Activated naive CD4-positive, alpha-beta T cell treated with anti-CD3 and anti-CD28 coated beads, Interleukin-2, amount 10 ng/mL, durations not matched to agents 7 days and 5 days (primary cell): ENCODE measurements around the gene KDM7A.

ENCODE experiments used
- CTCF ChIA-PET: fragments of 350-600 bp; sonication (Branson Sonifier 250); formaldehyde crosslinking; loops from one replicate; lab custom pipeline; 2021; ENCODE audit warnings: antibody characterized with exemption; lab: Charles Lee
- DNase-seq: peaks from one replicate; pipeline ENCODE4 v3.0.0-alpha.2; 2020
- H3K27ac Mint-ChIP-seq: one replicate; pipeline ENCODE4 v1.8.0; 2021; ENCODE audit warnings: mild to moderate bottlenecking, moderate library complexity, mixed read lengths
- H3K27me3 Mint-ChIP-seq: one replicate; pipeline ENCODE4 v1.8.0; 2021; ENCODE audit warnings: mild to moderate bottlenecking, mixed read lengths
- H3K36me3 Mint-ChIP-seq: one replicate; pipeline ENCODE4 v1.8.0; 2021; ENCODE audit warnings: mixed read lengths
- H3K4me1 Mint-ChIP-seq: one replicate; pipeline ENCODE4 v1.8.0; 2021; ENCODE audit warnings: mixed read lengths
- H3K4me3 Mint-ChIP-seq: one replicate; pipeline ENCODE4 v1.8.0; 2021; ENCODE audit warnings: mild to moderate bottlenecking, moderate library complexity, mixed read lengths
- H3K9me3 Mint-ChIP-seq: one replicate; pipeline ENCODE4 v1.8.0; 2021; ENCODE audit warnings: mixed read lengths

KDM7A gene

DNA sequence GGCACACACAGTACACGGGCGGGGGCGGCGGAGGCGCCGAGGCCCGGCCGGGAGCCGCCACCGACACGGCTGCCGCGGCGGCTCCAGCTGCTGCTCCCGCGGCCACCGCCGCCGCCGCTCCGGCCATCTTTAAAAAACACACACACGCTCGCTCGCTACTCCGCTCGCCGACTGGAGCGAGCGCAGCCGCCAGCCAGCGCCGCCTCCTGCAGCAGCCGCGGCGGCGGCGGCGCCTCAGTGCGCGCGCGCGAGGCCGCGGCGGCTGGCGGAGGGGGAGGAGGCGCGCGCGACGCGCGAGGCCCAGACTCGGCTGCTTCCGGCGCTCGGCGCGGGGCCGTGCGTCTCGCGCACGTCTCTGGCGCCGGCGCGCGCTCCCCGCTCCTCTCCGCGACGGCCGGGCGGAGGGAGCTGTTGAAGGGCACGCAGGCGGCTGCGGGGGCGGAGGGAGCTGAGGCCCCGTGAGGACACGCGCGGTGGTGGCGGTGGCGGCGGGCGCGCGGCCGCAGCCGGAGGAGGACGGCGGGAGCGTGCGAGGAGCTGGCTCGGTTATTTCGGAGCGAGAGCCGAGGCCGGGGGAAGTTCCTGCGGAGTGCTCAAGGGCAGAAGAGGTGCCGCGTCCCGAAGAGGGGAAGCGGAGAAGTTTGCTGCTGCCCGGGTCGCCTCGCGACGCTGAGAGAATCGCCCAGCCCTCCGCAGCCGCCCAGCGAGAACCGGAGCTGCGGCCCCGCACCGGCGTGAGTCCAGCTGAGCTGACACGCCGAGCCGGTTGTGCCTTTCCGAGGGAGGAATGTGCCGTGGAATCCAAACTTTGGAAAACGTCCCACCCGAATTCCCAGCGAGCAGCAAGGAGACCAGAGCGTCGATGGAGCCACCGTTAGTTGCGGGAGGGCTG, at the start of gene KDM7A:
TSS of gene KDM7A (minus strand) at position 173 of the 892 bp plus-strand sequence. CDS start at position 127, 46 bp downstream.
- CTCF ChIA-PET = interaction anchor here (0.5 to 2.1 kb wide), 10 partner anchors 16 to 133 kb away, joined by 3 to 9 read pairs (median 4); no protein-coding TSS in a partner anchor
- Mint-ChIP-seq H3K9me3 (peaks cover 6% of the 10 kb centered on the region), H3K27me3 (peaks cover 27% of the 10 kb centered on the region), H3K27ac (peak within 1 kb of the TSS; percentile 95), H3K4me3 (peak within 1 kb of the TSS; percentile 93), H3K36me3 (peaks cover 16% of the 10 kb centered on the region), H3K4me1 (peaks cover 38% of the 10 kb centered on the region)
- DNase-seq = peak; percentile 89

- peaks cover 76% of the 10 kb centered on the region for H3K4me1 Mint-ChIP-seq
- H3K27ac Mint-ChIP-seq = peak overlapping the region; percentile 92
Observed at GRCh38 chr7:140225562-140226249, 48.9 kb upstream of the KDM7A start.

DNA sequence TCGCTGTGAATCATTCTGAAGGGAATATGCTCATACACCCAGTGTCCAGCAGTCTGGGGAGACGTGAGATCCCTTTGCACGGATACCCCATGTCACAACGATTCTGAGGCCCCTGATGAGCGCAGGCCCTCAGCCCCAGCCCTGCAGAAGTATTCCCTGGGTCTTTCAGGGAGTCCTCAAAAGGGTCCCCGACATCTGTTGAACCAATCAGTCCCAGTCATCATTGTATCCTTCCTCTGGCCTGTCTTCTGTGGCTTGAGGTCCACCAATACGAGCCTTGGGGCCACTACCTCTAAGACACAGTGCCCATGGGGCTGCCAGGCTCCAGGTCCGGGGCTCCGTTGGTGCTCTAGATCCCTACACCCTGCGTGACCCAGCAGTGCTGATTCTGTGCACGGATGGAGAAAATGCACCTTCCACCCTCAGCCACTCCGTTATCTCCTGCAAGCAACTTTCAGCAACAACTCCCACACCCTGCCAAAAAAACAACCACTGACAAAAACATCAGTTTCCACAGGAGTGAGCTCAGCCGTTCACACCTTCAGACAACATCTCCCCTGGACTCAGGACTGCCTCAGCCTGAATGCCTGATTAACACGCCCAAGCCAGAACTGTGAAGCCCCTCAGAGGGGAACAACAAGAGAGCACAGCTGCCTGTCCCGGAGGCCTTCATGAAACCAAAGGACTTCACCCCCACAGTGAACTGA, 46.9 kb upstream of the KDM7A start:
- Mint-ChIP-seq H3K27ac (peak overlapping the region; percentile 94), H3K27me3 (peaks cover 3% of the 10 kb centered on the region), H3K9me3 (peaks cover 1% of the 10 kb centered on the region), H3K36me3 (no peaks in the 10 kb centered on the region), H3K4me3 (peak overlapping the region; percentile 34), H3K4me1 (peaks cover 63% of the 10 kb centered on the region)
- CTCF ChIA-PET = interaction anchor here (1.0 kb wide), 1 partner anchor 46 kb away, joined by 3 read pairs; the partner anchor contains the start of gene KDM7A
- peak; percentile 47 for DNase-seq

More at GRCh38 chr7:140225562-140226249, 48.9 kb upstream of the KDM7A start:
- Mint-ChIP-seq H3K4me3 (peak overlapping the region; percentile 16), H3K36me3 (no peaks in the 10 kb centered on the region), H3K9me3 (no peaks in the 10 kb centered on the region), H3K27me3 (peaks cover 3% of the 10 kb centered on the region)
- CTCF ChIA-PET = interaction anchor here (0.9 to 1.4 kb wide), 3 partner anchors 14 to 48 kb away, joined by 3 to 5 read pairs (median 3); no protein-coding TSS in a partner anchor
- peak; percentile 50 for DNase-seq

DNA sequence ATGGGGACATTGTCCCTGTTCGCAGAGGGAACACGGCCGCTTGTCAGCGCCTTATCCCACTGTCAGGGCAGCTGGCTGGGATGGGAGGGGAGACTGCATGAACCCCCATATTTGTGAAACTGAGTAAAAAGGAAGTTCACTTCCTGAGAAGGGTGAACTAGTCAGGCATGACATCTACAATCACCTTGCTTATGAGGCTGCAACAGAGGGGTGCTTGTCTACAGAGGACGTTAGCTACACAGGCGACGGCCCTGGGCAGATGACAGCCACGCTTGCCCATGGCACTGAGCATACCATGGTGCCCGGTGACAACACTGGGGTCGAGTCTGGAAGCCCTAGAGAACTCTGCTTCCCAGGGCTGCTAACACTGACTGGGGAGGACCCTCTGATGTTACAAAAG, 46.0 kb upstream of the KDM7A start:
- peaks cover 3% of the 10 kb centered on the region for H3K36me3 Mint-ChIP-seq
- CTCF ChIA-PET = no interaction called here
- H3K4me1 Mint-ChIP-seq = peaks cover 57% of the 10 kb centered on the region
- H3K27ac Mint-ChIP-seq = peak overlapping the region; percentile 94
- H3K4me3 Mint-ChIP-seq = no peak overlapping the region
- peaks cover 2% of the 10 kb centered on the region for H3K27me3 Mint-ChIP-seq
- H3K9me3 Mint-ChIP-seq = peaks cover 10% of the 10 kb centered on the region
- DNase-seq = no peak

DNA sequence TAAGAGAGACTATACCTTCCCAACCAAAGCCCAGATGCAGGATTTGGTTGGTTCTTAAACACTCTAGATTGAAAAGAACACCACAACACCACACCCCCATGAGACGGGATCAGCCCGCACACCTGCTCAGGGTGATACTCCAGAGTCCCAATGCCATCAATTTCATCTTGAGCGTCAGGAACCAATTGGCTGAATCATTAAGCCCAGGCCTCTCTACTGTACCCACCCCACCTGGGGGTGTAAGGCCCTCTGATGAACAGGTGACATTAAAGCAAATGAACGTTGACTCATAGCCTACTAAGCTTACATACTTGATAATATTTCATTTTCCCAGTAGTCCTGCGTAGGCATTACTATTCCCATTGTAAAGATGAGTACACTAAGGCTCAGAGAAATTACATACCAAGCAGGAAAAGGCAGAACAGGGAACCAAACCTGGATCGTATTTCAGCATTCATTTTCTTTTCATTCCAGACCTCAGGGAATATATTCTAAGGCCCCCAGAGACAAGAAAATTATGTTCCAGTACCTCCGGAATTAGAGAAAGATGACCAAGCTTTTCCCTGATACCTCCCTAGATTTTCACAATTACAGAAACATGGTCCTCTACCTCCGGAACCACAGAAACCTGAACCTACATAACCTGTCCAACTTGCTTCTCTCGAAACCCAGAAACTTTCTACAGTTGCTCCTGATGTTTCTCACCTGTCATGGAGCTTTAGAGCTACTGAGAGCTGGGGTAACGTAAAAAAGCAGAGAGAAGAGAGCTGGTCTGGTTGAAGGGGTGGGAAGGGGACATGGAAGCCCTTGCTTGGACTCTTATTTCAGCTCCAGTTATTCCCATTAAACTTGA, 43.1 kb upstream of the KDM7A start:
- Mint-ChIP-seq H3K27me3 (no peaks in the 10 kb centered on the region), H3K9me3 (peaks cover 23% of the 10 kb centered on the region), H3K27ac (no peak overlapping the region), H3K4me3 (no peak overlapping the region), H3K36me3 (peaks cover 8% of the 10 kb centered on the region), H3K4me1 (peaks cover 48% of the 10 kb centered on the region)
- CTCF ChIA-PET = no interaction called here
- DNase-seq = no peak

DNA sequence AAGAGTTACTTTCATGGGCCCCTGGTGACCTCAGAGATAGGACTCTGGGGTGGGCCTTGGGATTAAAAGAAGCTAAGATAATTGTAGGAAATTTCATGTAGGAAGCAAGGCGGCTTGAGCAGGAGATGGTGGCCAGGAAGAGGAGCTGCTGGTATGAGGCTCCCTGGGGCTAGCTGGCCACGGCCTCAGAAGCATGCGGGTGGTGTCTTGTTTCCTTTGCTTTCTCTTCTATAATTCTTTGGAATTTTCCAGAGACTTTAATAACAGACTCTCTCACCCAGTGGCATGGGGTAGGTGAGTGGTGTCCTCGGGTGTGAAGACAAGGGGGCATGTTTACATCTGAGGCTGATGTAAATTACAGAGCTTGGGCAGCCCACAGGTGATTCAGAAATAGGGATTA, 41.9 kb upstream of the KDM7A start:
- DNase-seq = no peak
- Mint-ChIP-seq H3K4me1 (peaks cover 48% of the 10 kb centered on the region), H3K27me3 (no peaks in the 10 kb centered on the region), H3K4me3 (no peak overlapping the region), H3K27ac (no peak overlapping the region), H3K36me3 (peaks cover 14% of the 10 kb centered on the region), H3K9me3 (peaks cover 23% of the 10 kb centered on the region)
- CTCF ChIA-PET = no interaction called here

DNA sequence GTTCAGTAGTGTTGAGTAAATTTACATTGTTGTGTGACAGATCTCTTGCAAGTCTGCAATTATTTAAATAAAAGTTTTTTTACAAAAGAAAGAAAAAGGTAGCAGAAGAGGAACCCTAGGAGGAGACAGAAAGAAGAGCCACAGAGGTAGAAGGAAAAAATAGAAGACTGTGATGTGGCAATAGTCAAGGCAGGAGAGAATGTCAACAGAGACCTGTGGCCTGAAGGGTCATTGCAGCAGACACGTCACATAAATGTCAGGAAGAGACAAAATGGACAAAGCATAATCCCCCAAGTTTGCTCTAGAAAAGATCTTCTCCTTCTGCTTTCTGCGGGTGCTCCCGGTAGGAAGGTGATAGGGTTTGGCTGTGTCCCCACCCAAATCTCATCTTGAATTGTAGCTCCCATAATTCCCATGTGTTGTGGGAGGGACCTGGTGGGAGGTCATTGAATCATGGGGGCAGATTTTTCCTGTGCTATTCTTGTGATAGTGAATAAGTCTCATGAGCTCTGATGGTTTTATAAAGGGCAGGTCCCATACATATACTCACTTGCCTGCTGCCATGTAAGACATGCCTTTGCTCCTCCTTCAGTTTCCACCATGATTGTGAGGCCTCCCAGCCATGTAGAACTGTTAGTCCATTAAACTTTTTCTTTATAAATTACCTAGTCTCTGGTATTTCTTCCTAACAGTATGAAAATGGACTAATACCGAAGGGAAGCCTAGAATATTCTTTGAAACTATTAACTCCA, 41.1 kb upstream of the KDM7A start:
- DNase-seq = no peak
- CTCF ChIA-PET = no interaction called here
- Mint-ChIP-seq H3K9me3 (peaks cover 23% of the 10 kb centered on the region), H3K36me3 (peaks cover 14% of the 10 kb centered on the region), H3K27ac (no peak overlapping the region), H3K4me3 (no peak overlapping the region), H3K4me1 (peaks cover 43% of the 10 kb centered on the region), H3K27me3 (no peaks in the 10 kb centered on the region)

- peaks cover 14% of the 10 kb centered on the region for H3K36me3 Mint-ChIP-seq
- no peak for DNase-seq
- H3K9me3 Mint-ChIP-seq = peaks cover 23% of the 10 kb centered on the region
- no peak overlapping the region for H3K27ac Mint-ChIP-seq
- no peaks in the 10 kb centered on the region for H3K27me3 Mint-ChIP-seq
- H3K4me3 Mint-ChIP-seq = no peak overlapping the region
- CTCF ChIA-PET = interaction anchor here (1.4 kb wide), 1 partner anchor 15 kb away, joined by 4 read pairs; no protein-coding TSS in a partner anchor
- H3K4me1 Mint-ChIP-seq = peaks cover 52% of the 10 kb centered on the region
Observed at GRCh38 chr7:140215281-140215680, 38.5 kb upstream of the KDM7A start.

DNA sequence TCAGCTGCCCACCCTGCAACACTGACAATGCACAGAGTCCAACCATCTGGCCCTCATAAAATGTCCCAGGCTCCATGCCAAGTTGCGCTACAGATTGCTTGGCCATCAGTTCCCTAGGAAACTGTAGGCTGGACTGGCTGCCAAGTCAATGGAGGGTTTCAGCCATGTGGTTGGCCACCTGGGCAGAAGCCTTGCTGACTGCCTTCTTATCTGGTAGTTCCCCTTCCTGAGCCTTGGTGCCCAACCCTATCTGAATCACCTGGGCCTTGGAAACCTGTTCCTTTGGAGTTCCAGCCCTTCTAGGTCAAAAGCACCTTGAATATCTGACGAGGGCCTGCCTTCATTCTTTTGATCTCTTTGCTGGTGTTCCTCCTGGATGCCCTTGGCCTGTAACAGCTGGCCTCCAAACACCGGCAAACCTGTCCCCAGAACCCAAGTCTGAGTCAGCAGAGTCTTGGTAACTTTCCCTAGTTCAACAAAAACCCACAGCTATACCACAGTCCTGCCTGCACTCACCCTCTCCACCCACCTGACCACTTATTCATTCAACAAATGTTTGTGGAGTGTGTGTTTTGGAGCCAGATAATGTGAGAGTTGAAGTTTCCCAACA, 37.4 kb upstream of the KDM7A start:
- peaks cover 63% of the 10 kb centered on the region for H3K4me1 Mint-ChIP-seq
- CTCF ChIA-PET = interaction anchor here (0.6 to 1.4 kb wide), 2 partner anchors 16 to 135 kb away, joined by 4 read pairs; no protein-coding TSS in a partner anchor
- no peak overlapping the region for H3K4me3 Mint-ChIP-seq
- no peaks in the 10 kb centered on the region for H3K27me3 Mint-ChIP-seq
- H3K27ac Mint-ChIP-seq = no peak overlapping the region
- peaks cover 23% of the 10 kb centered on the region for H3K9me3 Mint-ChIP-seq
- H3K36me3 Mint-ChIP-seq = peaks cover 14% of the 10 kb centered on the region
- DNase-seq = no peak

DNA sequence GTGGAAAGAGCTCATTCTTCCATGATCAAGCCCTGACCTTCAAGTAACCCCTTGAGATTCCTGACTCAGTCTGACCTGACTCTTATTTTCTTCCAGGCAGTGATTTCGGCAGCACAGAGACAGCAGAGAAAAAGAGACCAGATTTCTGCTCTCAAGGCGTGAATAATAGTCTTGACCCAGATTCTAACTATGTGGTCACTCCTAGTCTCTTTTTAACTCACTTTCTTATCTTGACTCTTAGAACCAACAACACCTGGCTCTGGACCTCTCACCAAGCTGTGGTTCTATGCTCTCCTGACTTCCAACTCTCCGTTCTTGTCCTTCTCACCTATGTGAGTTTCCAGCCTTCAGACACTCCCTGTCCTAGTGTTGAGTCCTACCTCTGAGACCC, 36.9 kb upstream of the KDM7A start:
- Mint-ChIP-seq H3K9me3 (peaks cover 22% of the 10 kb centered on the region), H3K27me3 (no peaks in the 10 kb centered on the region), H3K4me3 (no peak overlapping the region), H3K4me1 (peaks cover 68% of the 10 kb centered on the region), H3K27ac (no peak overlapping the region), H3K36me3 (peaks cover 14% of the 10 kb centered on the region)
- CTCF ChIA-PET = interaction anchor here (1.3 to 1.4 kb wide), 2 partner anchors 16 to 18 kb away, joined by 3 to 4 read pairs; no protein-coding TSS in a partner anchor
- DNase-seq = no peak

DNA sequence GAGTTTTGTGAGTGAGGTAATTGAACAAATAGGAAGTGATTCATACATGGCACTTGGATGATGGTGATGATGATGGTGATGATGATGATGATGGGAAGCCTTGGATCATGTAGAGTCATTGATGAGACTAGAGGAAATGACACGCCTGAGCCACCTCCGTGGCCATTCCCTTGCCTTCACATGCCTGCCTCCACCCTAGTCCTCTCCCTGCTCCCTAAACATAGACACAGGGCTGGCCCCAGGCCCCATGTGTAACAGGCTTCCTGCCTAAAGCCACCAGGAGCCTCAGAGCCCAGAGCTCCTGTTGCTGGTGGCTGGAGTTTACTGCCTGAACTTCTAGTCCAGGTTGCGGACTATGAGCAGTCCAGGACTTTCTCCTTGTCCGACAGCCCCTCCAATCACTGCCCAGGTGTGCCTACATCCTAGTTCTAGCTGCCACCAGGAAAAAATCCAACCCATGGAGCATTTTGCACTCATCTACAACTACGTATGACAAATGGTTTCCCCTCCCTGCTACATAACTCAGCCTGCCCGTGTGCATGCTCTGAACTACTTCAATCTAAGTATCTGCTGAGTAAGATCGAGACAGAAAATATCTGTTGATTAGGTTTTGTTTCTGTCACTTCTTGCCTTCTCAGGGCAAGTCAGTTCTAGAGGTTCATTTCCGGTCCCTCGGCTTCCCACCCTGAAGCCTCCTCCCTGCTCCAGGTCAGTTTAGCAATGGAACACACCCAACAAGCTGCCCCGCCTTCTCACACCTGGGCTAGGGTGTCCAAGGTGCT, 35.5 kb upstream of the KDM7A start:
- Mint-ChIP-seq H3K27ac (peak overlapping the region; percentile 92), H3K9me3 (peaks cover 9% of the 10 kb centered on the region), H3K4me3 (no peak overlapping the region), H3K36me3 (peaks cover 11% of the 10 kb centered on the region), H3K4me1 (peaks cover 75% of the 10 kb centered on the region), H3K27me3 (no peaks in the 10 kb centered on the region)
- DNase-seq = peak; percentile 50
- CTCF ChIA-PET = interaction anchor here (0.6 to 1.4 kb wide), 6 partner anchors 13 to 92 kb away, joined by 3 to 5 read pairs (median 4); partner anchors contain the start of gene KDM7A
